ENCODE data around the gene TMCC3.
"Not testable (repeated sequence)": the region's sequence is repeated elsewhere in the genome, so short reads cannot be mapped to it uniquely, and the experiment has no call there.

Gene TMCC3

DNA sequence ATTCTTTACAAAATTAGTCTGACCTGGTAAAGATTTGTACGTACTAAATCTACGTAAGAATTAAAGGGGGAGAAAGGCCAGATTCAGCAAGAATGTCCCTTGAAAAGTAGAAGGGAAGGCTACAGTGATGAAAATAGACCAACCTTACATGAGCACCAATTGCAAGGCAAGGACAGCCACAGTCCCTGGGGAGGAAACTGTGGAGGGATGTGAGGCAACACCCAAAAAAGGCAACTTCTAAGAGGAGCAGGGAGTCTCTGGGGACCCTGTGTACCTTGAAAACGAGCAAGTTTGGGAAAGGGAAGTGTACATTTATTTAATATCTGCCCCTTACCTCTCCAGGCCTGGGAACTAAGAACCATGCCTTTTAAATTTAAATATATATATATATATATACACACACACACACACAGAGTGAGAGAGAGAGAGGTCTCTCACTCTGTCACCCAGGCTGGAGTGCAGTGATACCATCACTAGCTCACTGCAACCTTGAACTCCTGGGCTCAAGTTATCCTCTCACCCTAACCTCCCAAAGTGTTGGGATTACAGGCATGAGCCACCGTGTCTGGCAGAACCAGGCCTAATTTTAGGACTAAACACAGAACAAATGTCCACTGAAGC is 56.4 kb downstream of the TMCC3 start:
- DNase-seq (ENCODE audit: low spot score): no peak
- POLR2A ChIA-PET (ENCODE audit: low non-redundant PET): no interaction called here
- TF ChIP-seq, protein P1, sequence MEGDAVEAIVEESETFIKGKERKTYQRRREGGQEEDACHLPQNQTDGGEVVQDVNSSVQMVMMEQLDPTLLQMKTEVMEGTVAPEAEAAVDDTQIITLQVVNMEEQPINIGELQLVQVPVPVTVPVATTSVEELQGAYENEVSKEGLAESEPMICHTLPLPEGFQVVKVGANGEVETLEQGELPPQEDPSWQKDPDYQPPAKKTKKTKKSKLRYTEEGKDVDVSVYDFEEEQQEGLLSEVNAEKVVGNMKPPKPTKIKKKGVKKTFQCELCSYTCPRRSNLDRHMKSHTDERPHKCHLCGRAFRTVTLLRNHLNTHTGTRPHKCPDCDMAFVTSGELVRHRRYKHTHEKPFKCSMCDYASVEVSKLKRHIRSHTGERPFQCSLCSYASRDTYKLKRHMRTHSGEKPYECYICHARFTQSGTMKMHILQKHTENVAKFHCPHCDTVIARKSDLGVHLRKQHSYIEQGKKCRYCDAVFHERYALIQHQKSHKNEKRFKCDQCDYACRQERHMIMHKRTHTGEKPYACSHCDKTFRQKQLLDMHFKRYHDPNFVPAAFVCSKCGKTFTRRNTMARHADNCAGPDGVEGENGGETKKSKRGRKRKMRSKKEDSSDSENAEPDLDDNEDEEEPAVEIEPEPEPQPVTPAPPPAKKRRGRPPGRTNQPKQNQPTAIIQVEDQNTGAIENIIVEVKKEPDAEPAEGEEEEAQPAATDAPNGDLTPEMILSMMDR (conservative IDR thresholded peaks at IDR 0.05; ENCODE audit: low read depth): no peak
- no peak overlapping the region for H3K27ac ChIP-seq
- CTCF ChIA-PET: no interaction called here

DNA sequence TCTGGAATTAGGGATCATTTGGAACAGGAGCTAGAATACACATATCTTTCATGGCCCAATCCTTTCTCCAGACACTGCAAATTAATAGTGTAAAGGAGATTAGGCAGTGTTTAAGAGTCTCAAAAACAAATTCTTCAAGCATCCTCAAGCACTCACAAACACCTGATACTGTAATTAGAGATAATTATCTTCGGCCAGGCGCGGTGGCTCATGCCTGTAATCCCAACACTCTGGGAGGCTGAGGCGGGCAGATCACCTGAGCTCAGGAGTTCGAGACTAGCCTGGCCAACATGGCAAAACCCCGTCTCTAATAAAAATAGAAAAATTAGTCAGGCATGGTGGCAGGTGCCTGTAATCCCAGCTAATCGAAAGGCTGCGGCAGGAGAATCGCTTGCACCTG is 57.6 kb downstream of the TMCC3 start:
- H3K27ac ChIP-seq; DNase-seq (ENCODE audit: low spot score); POLR2A ChIA-PET (ENCODE audit: low non-redundant PET): not testable (repeated sequence)
- CTCF ChIA-PET: interaction anchor here (0.8 kb wide), 1 partner anchor 11 kb away, joined by 3 read pairs; no protein-coding TSS in a partner anchor

DNA sequence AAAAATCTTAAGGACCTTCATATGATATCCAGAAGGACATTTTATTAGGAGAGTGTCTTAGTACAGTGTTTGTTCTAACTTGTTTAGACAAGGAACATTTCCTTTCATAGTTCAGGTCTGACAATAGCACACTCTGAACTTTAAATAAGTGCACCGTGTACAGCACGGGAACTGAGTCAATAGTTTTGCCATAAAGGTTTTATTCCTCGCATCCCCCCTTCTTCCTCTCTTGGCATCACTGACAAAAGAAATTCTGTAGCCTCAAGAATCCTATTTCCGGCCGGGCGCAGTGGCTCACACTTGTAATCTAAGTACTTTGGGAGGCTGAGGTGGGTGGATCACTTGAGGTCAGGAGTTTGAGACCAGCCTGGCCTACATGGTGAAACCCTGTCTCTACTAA is 58.3 kb downstream of the TMCC3 start:
- ChIA-PET CTCF (no interaction called here), POLR2A (ENCODE audit: low non-redundant PET) (no interaction called here)
- TF ChIP-seq, protein P1 (conservative IDR thresholded peaks at IDR 0.05; ENCODE audit: low read depth): no peak
- no peak for DNase-seq (ENCODE audit: low spot score)
- peak overlapping the region; percentile 40; the same call in 1 of the 2 replicates for H3K27ac ChIP-seq

DNA sequence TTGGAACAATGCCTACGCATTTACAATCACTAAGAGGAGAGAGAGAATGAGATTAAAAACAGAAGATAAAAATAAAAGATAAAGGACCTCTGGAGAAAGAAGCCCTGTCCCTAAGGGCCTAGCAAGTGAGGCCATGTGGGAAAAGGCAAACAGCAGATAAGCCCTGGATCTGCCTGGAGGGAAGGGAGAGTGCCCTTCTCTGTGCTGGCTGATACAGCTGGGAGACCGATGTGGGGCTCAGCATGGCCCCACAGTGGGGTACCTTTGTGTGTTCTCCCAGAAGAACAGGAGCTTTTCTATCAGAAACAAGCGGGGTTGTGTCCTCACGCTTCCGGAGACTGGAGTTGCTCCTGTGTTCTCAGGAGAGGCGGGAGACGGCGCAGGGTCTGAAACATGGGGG is 59.9 kb downstream of the TMCC3 start:
- TF ChIP-seq, protein P1 (conservative IDR thresholded peaks at IDR 0.05; ENCODE audit: low read depth): no peak
- ChIA-PET CTCF (interaction anchor here (0.6 kb wide), 2 partner anchors 13 kb away, joined by 3 to 4 read pairs; no protein-coding TSS in a partner anchor), POLR2A (ENCODE audit: low non-redundant PET) (no interaction called here)
- no peak for DNase-seq (ENCODE audit: low spot score)
- H3K27ac ChIP-seq: peak overlapping the region; percentile 39

DNA sequence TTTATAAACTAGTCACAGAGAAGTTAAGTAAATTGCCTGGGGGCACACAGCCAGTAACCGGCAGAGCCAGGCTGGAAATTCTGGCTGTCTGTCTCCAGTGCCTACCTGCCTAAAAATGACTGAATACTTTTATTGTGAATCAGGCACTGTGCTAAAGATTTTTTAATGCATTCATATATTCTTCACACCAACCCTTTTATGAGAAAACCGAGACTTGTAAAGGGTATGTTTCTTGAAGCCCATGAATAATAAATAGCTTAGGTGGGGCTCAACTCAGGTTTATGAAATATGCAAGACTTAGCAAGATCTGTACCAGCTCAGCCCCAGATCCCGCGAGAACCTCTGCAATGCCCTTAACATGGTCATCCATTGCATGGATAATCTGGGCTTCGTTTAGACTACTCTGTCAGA is 60.8 kb downstream of the TMCC3 start:
- peak; percentile 75 for DNase-seq (ENCODE audit: low spot score)
- peak overlapping the region; percentile 42; the same call in 1 of the 2 replicates for H3K27ac ChIP-seq
- ChIA-PET POLR2A (ENCODE audit: low non-redundant PET) (no interaction called here), CTCF (no interaction called here)
- TF ChIP-seq, protein P1 (conservative IDR thresholded peaks at IDR 0.05; ENCODE audit: low read depth): no peak

DNA sequence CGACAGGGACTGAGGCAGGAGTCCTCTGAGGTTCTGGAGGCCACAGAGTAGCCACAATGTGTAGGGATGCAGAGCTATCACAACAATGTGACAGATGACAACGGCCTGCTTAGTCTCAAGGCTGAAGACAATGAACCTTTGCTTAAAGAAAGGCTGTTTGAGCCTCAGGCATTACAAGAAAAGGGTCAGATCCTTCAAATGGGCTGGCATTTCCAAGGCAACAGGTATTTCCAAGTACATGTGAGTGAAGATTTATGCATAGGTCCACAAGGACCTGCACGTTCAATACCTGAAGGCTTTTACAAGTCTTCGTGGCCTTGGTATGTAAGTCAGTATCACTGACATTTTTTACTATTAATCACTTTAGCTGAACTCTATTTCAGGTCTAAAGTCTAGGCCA is 62.0 kb downstream of the TMCC3 start:
- H3K27ac ChIP-seq: peak overlapping the region; percentile 45
- POLR2A ChIA-PET (ENCODE audit: low non-redundant PET): no interaction called here
- CTCF ChIA-PET: no interaction called here
- TF ChIP-seq, protein P1 (conservative IDR thresholded peaks at IDR 0.05; ENCODE audit: low read depth): no peak
- DNase-seq (ENCODE audit: low spot score): no peak

DNA sequence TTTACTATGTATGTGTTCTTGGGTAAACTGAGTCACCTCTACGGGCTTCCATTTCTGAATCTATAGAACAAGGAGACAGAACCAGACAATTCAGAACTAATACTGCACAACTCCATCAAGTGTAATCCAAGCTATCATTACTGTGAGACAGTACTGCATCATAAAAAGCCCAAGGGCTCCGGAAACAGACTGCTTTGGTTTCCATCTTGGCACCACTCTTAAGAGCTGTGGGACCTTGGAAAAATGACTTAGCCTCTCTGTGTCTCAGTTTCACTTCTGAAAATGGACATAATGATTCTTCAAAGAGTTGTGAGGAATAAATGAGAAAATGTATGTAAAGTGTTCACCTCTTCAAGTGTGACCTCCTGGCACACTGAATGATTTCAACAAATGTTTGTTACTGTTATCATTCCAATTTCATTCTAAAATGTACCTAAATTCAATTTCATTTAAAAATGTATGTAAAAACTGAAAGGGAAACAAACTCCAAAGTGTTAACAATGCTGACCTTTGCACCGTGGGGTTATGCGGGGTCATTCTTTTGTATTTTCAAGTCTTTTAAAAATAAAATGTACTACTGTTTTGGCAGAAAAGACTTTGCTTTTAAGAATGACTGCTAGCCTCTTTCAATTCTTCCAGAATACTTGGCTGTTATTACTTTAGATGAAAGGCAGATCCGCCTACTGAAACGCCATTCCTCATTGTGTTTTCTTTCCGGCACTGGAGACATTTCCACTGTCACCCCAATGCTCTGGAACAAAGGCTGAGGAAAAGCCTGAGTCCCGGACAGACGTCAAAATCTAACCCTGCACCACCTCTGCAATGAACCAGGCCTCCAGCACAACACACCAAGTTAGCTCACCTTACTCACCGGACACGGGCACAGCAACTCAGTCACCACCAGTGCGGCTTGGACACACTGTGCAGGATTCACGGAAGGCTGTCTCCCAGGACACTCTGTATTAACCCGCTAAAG is 62.8 kb downstream of the TMCC3 start:
- TF ChIP-seq, protein P1 (conservative IDR thresholded peaks at IDR 0.05; ENCODE audit: low read depth): no peak
- H3K27ac ChIP-seq: peak overlapping the region; percentile 45
- POLR2A ChIA-PET (ENCODE audit: low non-redundant PET): no interaction called here
- DNase-seq (ENCODE audit: low spot score): no peak
- CTCF ChIA-PET: no interaction called here
